Endometrial microvascular endothelial cells (primary cell): ENCODE measurements around the gene CHTF18. TPM values are rescaled to one million over a fixed set of nuclear protein-coding genes. Genes with fewer than 3 reads are reported as not detected.
"Not testable (repeated sequence)": the region's sequence is repeated elsewhere in the genome, so short reads cannot be mapped to it uniquely, and the experiment has no call there.

Experiments
- in situ Hi-C: cut with HindIII; loops from 2 replicates; pipeline ENCODE4 v1.10.0; 2017; ENCODE audit warnings: low sequenced_read_pairs, low pct_unique_long_range_greater_than_20kb; ENCODE audit errors: inconsistent ontology term
- total RNA-seq: library from RNA; depleted of rRNA; stranded (reverse); fragments of >200 nt; gene quantifications from one replicate; pipeline ENCODE4 v1.2.3, GENCODE V29; 2015; ENCODE audit errors: inconsistent ontology term

CHTF18 gene
- 33.9 TPM for total RNA-seq

- in situ Hi-C loops = no loop called here
These were observed at the start of gene CHTF18 for GRCh38 chr16:788399-789126. Gene CHTF18 (plus strand): TSS chr16:788620. CDS start chr16:788685, 65 bp downstream.

- in situ Hi-C loops = no loop called here
These were observed 48.6 kb upstream of the CHTF18 start for GRCh38 chr16:739560-740458.

DNA sequence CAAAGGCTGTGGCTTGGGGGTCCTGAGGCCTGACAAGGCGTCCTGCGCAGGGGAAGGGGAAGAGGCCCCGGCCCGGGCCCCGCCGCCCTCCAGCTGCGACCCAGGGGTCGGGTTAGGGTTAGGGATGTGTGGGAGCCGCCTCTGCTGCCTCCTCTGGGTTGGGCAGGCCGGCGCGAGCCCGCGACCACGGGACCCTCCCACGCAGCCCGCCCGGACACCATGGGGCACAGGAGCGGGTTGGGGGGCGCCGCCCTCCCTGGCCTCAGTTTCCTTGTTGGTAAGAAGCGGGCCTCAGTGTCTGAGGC, 48.0 kb upstream of the CHTF18 start:
- in situ Hi-C loops = no loop called here

DNA sequence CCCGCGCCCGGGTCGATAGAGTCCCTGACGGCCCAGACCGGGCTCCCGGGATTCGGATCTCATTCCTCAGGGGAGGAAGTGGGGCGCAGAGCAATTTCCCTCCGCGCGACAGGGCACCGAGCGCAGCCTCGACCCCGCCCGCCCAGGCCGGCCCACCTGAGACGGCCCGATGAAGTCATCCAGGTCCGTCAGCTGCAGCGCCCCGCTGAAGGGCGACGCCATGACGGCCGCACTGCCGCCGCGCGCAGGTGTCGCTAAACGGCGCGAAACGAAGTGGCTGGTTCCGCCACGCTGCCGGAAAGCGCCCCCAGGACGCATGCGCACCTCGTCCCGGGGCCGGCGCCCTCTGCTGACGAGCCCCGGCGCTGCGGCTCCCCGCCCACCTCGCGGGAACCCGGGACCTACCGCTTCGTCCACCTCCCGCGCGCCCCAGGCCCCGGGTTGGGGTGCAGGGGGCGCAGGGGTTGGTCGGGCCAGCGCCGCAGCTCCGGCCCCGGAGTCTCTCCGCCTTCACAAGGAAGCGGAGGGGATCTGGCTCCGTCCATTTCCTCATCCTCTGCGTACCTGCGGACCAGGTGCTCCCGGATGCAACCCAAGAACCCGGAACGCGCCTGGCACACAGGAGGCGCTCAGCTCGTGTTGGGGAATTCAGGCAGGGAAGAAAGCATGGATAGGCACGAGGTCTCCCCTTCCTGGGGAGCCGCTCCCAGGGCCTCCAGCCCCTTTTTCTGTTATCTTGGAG, 47.5 kb upstream of the CHTF18 start, which contains the start of gene CIAO3:
Gene CIAO3 (minus strand): TSS at position 234 of the 742 bp plus-strand sequence. CDS start 12 bp downstream, at position 222.
- in situ Hi-C loops = no loop called here

- in situ Hi-C loops = no loop called here
These were observed 46.3 kb upstream of the CHTF18 start for GRCh38 chr16:741986-742629.

- in situ Hi-C loops = not testable (repeated sequence)
These were observed 45.5 kb upstream of the CHTF18 start for GRCh38 chr16:742894-743293.

- in situ Hi-C loops = no loop called here
These were observed 44.5 kb upstream of the CHTF18 start for GRCh38 chr16:743794-744500.

DNA sequence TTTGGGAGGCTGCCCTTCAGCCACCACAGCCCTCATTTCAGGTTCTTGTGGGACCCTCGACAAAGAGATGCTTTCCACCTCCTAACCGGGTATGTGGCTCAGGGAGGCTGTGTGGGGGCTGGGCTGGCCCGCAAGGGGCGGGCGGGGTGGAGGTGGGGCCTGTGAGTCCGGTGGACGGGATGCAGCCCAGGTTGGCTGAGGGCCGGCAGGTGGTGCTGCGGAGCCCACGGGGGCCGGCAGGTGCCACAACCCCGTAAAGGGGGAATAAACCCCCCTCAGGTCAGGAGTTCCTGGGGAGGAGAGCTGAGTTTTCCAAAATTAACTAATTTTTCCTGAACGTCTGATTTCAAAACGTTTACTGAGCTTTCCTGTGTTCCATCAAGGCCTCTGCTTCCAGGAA, 42.7 kb upstream of the CHTF18 start:
- in situ Hi-C loops = no loop called here

- in situ Hi-C loops = no loop called here
These were observed 41.8 kb upstream of the CHTF18 start for GRCh38 chr16:746637-747036.

DNA sequence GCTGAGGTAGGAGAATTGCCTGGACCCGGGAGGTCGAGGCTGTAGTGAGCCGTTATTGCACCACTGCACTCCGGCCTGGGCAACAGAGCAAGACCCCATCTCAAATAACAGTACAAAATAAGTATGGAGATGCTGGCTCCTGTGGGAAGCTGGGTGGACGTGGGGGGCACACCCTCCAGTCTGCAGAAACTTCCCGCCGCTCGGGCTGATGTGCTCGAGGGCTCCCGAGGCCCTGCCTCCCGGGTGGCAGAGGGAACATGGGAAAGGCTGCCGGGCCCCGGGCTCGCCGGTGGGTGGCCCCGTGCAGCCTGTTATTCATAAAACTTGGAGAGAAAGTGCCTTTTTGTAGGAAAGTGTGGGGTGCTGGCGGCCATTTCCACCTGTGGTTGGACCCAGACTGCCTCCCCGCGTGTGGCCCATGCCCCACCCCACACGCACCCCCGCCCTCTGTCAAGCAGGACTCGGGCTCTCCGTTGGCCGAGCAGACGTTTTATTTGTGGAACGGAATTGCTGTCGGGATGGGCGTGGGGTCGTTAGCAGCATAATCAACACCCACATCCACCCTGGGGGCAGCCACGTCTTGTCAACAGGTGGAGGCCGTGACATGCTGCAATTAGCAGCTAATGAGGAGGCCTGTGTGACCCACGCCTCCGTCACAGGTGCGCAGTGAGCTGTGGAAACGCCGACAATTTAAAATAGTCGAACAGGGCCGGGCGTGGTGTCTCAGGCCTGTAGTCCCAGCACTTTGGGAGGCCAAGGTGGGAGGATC, 40.3 kb upstream of the CHTF18 start:
- in situ Hi-C loops = no loop called here

DNA sequence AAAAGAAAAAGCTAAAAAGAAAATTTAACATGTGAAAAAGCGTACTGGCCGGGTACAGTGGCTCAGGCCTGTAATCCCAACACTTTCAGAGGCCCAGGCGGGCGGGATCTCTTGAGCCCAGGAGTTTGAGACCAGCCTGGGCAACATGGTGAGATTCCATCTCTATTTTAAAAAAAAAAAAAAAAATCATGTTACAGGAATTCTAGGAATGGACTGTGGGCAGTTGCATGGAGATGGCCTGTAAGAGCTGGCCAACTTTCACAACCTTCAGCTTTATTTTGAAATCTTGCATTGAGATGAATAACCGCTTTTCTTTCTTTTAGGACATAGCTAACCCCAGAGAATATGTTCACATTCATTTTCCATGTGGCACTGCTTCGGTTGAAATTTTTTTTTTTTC, 39.4 kb upstream of the CHTF18 start:
- in situ Hi-C loops = no loop called here

- in situ Hi-C loops = no loop called here
These were observed 37.9 kb upstream of the CHTF18 start for GRCh38 chr16:750485-750884.

GRCh38 chr16:751152-752006, 37.0 kb upstream of the CHTF18 start:
- in situ Hi-C loops = no loop called here

DNA sequence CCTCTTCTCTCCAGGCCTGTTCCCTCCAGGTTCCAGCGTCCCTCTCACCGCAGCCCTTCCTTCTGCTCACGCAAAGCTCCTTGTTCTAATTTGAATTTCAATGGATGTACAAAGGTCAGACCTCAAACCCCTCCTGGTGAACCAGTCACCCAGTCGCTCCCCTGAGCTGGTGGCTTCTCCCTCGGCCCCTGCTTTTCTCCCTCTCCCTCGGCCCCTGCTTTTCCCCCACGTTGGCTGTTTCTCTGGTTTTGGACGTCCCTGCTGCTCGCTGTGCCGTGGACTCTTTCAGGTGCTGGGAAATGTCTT, 36.5 kb upstream of the CHTF18 start:
- in situ Hi-C loops = no loop called here

DNA sequence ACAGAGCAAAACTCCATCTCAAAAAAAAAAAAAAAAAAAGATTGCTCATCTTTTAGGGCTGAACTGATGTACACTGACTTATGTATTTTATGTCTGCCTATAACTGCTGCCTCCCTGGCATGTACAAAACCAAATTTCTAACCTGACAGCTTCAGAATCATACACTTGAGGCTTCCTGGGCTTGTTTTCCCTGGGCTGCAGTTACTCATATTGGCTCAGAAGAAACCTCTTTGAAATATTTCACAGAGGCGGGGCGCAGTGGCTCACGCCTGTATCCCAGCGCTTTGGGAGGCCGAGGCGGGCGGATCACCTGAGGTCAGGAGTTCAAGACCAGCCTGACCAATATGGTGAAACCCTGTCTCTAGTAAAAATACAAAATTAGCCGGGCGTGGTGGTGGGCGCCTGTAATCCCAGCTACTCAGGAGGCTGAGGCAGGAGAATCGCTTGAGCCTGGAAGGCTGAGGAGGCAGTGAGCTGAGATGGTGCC, 34.3 kb upstream of the CHTF18 start:
- in situ Hi-C loops = not testable (repeated sequence)

DNA sequence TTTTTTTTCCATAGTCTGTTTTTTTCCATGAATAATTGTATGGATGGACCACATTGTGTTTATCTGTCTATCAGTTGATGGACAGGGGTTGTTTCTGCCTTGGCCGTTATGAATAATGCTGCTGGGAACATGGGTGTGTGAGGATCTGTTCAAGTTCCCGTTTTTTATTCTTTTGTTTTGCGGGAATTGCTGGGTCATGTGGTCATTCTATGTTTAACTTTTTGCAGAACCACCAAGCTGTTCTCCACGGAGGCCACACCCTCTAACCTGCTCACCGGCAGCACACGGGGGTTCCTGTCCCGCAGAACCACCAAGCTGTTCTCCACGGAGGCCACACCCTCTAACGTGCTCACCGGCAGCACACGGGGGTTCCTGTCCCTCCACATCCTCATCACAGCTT, 33.8 kb upstream of the CHTF18 start:
- in situ Hi-C loops = no loop called here

DNA sequence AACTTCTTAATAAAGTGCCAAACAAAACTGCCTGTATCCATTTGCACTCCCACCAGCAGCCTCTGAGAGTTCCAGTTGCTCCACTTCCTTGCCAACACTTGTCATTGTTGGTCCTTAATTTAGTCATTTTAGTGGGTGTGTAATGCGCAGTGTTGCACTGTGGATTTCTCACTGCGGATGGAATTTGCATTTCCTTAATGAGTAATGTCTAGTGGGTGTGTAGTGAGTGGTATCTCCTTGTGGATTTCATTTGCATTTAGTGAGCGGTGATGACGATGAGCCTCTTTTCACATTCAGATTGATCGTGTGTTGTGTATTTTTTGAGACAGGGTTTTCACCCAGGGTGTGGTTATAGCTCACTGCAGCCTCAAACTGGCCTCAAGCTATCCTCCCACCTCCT, 32.0 kb upstream of the CHTF18 start:
- in situ Hi-C loops = no loop called here
